GM18502 (cell line): ENCODE measurements around the gene GVQW3.
A peak's percentile ranks its signal among the peaks of the same experiment; 100 is the strongest.

ENCODE experiments used
- ATAC-seq: cut with Tn5 transposase; IDR thresholded peaks from one replicate; pipeline ENCODE4 v1.9.1; 2021; ENCODE audit warnings: mild to moderate bottlenecking; ENCODE audit not compliant: unreplicated experiment, poor library complexity

The GVQW3 gene

GRCh38 chr11:76380977-76381719 lies at the start of gene GVQW3, which contains the start of gene THAP12:
TSS of gene GVQW3 (plus strand) at chr11:76381323. CDS start at chr11:76381829, 506 bp downstream.
TSS of gene THAP12 (minus strand) at chr11:76381132. CDS start at chr11:76380836, 296 bp downstream.
- peak; percentile 76 for ATAC-seq

DNA sequence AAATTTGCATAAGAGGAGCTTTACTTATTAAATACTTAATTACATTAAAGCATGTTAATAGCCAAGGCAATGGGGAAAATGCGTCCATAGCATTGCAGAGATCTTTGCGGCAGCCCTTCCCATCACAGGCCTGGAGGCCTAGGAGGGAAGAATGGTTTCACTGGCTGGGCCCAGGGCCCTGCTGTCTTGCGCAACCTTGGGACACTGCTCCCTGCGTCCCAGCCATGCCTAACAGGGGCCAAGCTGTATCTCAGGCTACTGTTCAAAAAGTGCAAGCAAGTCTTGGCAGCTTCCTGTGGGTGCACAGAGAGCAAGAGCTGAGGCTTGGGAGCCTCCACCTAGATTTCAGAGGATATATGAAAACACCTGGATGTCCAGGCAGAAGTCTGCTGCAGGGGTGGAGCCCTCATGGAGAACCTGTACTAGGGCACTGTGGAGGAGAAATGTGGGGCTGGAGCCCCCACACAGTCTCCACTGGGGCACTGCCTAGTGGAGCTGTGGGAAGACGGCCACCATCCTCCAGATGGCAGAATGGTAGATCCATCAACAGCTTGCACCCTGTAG lies 46.2 kb upstream of the GVQW3 start:
- no peak for ATAC-seq

DNA sequence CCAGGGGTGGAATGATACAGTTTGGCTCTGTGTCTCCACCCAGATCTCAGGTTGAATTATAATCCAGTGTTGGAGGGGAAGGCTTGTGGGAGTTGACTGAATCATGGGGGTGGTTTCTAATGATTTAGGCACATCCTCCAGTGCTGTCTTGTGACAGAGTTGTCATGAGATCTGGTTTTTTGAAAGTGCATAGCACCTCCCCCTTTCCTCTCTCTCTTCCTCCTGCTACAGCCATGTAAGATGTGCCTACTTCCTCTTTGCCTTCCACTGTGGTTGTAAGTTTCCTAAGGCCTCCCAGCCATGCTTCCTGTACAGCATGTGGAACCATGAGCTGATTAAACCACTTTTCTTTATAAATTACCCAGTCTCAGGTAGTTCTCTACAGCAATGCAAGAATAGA lies 45.3 kb upstream of the GVQW3 start:
- ATAC-seq: no peak

- no peak for ATAC-seq
Observed at GRCh38 chr11:76336597-76336996, 44.5 kb upstream of the GVQW3 start.

DNA sequence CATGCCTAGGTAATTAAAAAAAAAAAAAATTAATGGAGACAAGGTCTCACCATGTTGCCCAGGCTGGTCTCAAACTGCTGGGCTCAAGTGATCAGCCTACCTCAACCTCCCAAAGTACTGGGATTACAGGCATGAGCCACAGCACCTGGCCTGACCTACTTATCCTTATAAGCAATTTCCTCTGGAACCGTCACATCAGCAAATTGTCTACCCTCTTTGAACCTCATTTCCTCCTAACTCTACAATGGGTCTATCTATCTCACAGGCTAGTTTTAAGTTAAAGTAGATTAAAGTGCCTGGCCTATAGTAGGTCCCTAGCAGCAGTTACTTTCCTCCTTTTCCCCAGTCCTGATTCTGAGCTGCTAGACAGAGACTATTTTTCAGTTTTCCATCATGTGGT lies 43.7 kb upstream of the GVQW3 start:
- no peak for ATAC-seq

- no peak for ATAC-seq
Observed at GRCh38 chr11:76337923-76338322, 43.2 kb upstream of the GVQW3 start.

DNA sequence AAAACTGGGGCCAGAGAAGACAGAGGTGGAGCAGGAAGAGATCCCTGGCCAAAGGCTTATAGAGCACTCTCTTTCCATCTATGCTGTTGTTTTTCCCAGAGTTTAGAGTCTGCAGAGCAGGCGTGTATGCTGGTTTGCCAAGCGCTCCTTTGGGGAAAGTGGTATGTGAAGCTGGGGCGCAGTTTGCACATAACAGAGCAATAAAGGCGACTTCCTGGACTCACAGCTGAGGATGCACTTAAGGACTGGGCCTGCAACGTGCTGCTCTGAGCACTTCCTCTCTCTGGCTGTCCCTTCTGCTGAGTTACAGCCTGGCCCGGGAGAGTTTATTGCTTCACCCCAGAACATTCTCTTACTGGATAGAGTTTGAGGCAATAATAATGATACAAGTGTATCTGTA lies 41.9 kb upstream of the GVQW3 start:
- ATAC-seq: no peak

- ATAC-seq: no peak
Observed at GRCh38 chr11:76347466-76347865, 33.7 kb upstream of the GVQW3 start.

DNA sequence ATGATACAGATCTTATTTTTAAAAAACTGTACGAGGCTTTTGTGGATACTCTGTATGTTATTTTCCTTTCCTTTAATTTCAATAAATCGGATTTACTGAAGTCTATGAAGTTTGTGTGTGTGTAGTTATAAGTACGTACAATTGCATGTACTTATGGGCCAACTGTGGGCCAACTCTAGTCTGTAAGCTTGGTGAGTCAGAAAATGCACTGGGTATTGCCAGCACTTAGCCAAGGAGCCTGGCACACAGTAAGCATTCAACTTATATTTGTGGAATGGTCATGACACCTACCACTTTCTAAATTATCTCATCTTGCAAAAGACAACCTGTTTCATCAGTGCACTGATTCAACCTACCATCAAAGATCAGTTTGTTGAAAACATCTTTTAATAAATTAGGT lies 32.8 kb upstream of the GVQW3 start:
- ATAC-seq: no peak

- ATAC-seq: no peak
Observed at GRCh38 chr11:76355172-76355571, 26.0 kb upstream of the GVQW3 start.

DNA sequence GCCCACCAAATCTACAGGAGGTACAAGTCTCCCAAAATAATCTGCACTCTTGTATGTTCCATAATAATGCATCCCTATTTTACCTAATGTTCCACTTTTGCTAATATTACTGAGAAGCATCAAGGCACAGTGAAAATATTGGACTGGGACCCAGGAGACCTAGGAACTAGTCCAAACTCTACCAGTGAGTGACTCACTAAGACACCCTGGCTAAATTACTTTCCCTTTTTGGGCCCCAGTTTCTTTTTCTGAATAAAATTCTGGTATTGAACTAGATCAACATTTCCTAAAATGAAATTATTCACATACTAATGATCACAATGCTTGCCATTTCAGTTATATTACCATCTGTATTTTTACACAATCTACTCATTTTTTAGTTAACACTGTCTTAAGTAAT lies 19.7 kb upstream of the GVQW3 start:
- ATAC-seq: no peak

DNA sequence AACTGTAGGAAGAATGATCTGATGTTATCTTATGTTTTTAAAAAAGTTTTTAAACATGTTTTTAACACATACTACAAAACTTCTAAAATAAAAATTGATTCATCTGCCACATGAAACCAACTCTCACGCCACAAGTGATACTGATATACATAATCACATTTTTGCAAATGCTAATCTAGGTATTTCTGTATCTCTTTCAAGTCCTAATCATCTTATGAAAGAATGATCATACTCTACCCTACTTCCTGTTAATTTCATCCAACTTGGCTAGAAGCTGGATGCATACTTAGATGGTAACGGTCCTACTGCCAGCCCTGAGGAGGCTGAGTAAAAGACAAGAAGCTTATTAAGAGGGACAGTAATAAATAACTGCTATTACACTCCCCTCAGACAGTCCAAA lies 19.3 kb upstream of the GVQW3 start:
- ATAC-seq: no peak

DNA sequence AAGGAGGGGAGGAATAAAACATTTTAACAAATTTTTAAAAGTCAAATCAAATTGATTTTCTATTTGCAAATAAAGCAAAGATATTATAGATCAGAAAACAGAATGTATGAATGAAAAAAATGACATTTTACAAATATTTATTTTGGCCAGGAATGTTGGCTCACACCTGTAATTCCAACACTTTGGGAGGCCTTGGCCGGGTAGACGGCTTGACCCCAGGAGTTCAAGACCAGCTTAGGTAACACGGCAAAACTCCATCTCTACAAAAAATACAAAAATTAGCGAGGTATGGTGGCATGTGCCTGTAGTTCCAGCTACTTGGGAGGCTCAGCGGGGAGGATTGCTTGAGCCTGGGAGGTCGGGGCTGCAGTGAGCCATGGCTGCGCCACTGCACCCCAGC lies 18.4 kb upstream of the GVQW3 start:
- no peak for ATAC-seq

DNA sequence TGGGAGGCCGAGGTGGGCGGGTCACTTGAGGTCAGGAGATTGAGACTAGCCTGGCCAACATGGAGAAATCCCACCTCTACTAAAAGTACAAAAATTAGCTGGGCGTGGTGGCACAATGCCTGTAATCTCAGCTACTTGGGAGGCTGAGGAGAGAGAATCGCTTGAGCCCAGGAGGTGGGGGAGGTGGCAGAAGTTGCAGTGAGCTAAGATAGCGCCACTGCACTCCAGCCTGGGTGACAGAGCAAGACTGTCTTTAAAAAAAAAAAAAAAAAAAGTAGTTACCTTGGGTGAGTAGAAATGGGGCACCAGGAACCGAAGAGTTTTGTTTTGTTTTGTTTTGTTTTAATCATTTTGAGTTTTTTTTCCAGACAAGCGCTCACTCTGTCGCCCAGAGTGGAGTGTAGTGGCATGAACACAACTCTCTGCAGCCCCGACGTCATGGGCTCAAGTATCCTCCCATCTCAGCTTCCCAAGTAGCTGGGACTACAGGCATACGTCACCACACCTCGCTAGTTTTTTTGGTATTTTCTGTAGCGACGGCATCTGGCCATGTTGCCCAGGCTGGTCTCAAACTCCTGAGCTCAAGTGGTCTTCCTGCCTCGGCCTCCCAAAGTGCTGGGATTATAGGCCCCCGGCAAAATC lies 16.0 kb upstream of the GVQW3 start:
- no peak for ATAC-seq

GRCh38 chr11:76368490-76368889 lies 12.6 kb upstream of the GVQW3 start:
- no peak for ATAC-seq

GRCh38 chr11:76369406-76369805 lies 11.7 kb upstream of the GVQW3 start:
- no peak for ATAC-seq

DNA sequence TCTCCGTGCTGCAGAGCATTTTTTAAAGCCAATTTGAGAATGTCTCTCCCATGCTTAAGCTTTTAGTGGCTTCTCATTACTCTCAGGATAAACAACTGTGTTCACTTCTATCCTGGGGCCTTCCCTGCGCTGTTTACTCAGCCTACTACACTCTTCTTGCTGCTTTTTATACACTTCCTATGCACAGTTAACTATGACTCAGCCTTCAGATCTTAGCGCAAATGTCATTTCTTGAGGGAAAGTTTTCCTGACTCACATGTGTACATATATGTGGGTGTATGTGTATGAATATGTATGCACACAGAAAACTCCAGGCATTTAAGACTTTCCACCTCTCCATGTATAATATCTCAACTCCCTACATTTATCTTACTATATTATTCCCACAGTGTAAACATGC lies 10.0 kb upstream of the GVQW3 start:
- ATAC-seq: peak; percentile 64

- peak; percentile 30 for ATAC-seq
Observed at GRCh38 chr11:76376746-76377558, 4.2 kb upstream of the GVQW3 start.

DNA sequence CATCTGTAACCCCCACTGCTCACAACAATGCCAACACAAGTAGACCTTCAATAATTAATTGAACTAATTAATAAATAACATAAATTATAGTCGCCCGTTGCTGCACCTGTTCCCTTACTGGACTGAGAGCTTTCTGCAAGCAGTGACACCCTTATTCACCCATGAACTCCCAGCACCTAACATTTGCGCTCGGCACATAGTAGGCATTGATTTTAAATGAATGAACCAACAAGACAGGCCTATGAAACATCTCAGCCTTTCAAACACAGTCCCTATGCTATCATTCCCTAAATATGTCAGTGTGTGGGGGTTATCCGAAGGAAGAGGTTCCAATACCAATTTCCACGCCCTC lies 1.3 kb upstream of the GVQW3 start:
- no peak for ATAC-seq

DNA sequence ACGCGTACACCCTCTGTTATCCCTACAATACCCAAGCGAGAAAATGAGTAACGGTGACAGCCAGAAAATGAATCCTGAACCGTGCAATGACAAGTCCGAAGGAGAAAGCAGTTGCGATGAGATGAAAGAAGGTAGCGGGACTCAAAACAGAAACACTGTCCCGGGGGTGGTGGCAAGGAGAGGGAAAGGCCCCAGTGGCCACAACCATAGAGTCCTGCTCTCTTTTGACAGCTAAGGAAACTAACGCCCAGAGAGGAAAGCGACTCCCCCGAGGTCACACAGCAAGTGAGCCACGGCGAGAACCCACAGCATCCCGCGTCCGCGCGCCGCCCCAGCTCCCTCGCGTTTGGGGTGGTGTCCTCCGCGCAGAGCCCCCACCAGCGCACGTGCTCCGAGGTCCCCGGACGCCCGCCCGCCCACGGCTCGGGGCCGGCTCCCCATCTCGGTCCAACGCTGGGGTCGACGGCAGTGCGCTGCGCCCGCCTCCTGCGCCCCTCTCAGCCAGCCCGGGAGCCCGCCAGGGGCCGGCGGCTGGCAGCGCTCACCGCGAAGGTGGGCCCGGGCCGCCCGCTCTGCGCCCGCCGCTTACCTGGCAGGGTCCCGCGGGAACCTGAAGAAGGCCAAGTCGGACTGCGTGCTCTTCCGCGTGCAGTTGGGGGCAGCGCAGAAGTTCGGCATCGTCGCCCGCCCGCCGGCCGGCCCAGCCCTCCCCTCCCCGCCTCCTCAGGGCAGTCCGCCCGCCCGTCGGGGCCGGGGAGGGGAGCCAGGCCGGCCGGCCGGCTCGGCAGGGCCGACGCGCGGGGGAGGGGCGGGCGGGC lies 755 bp upstream of the GVQW3 start:
- ATAC-seq: peak; percentile 17
